Common myeloid progenitor, CD34-positive (primary cell): Measurements from ENCODE around the gene ADTRP.

Experiments used
- CTCF ChIA-PET: fragments of 350-600 bp; sonication (Branson Sonifier 250); formaldehyde crosslinking; loops from one replicate; lab custom pipeline; 2021; ENCODE audit warnings: antibody characterized with exemption; lab: Charles Lee
- POLR2A ChIA-PET: fragments of 350-600 bp; sonication (Branson Sonifier 250); formaldehyde crosslinking; loops from one replicate; lab custom pipeline; 2021; ENCODE audit warnings: antibody characterized with exemption; lab: Charles Lee
- DNase-seq, 3 donors: peaks; one replicate each; pipeline versions ENCODE4 v3.0.0 to v3.0.0-alpha.2; 2013
- H3K27ac ChIP-seq, 2 experiments: 1 replicate in 1 of 2; 2 replicates in 1 of 2; pipeline ENCODE4 v1.7.0; 2013; ENCODE audit warnings: inconsistent platforms in 2 of 2, low read length in 2 of 2, mild to moderate bottlenecking in 2 of 2, low read depth in 1 of 2, moderate library complexity in 1 of 2; ENCODE audit not compliant: severe bottlenecking in 2 of 2, insufficient read depth in 1 of 2, poor library complexity in 1 of 2
- H3K27me3 ChIP-seq, 5 experiments: replicated peaks in 2 of 5; 1 replicate in 3 of 5; 2 replicates in 2 of 5; pipeline versions ENCODE4 v1.6.1 to v1.7.0; 2013; ENCODE audit warnings: low read length in 4 of 5, mild to moderate bottlenecking in 2 of 5, moderate library complexity in 2 of 5, inconsistent platforms in 1 of 5; ENCODE audit not compliant: insufficient read depth in 5 of 5, control insufficient read depth in 4 of 5
- H3K36me3 ChIP-seq, 4 experiments: 1 replicate in 2 of 4; 2 replicates in 2 of 4; pipeline versions ENCODE4 v1.6.1 to v1.7.0; 2013; ENCODE audit warnings: low read length in 3 of 4, control low read depth in 1 of 4, mild to moderate bottlenecking in 1 of 4; ENCODE audit not compliant: control insufficient read depth in 4 of 4, insufficient read depth in 4 of 4
- H3K4me1 ChIP-seq, 4 experiments: 1 replicate in 3 of 4; 2 replicates in 1 of 4; pipeline versions ENCODE4 v1.6.1 to v1.7.1; 2013; ENCODE audit warnings: low read length in 3 of 4, mild to moderate bottlenecking in 3 of 4, control low read depth in 1 of 4, inconsistent platforms in 1 of 4, moderate library complexity in 1 of 4; ENCODE audit not compliant: control insufficient read depth in 4 of 4, insufficient read depth in 4 of 4; ENCODE audit errors: control extremely low read depth in 1 of 4
- H3K4me3 ChIP-seq, 7 experiments: 1 replicate in 4 of 7; 2 replicates in 3 of 7; pipeline versions ENCODE4 v1.5.1 to v1.7.0; 2013; ENCODE audit warnings: mild to moderate bottlenecking in 7 of 7, low read length in 6 of 7, moderate library complexity in 6 of 7, inconsistent platforms in 2 of 7, low read depth in 2 of 7, control low read depth in 1 of 7; ENCODE audit not compliant: insufficient read depth in 4 of 7, control insufficient read depth in 1 of 7; ENCODE audit errors: extremely low read depth in 1 of 7
- H3K9me3 ChIP-seq, 5 experiments: 1 replicate in 4 of 5; 2 replicates in 1 of 5; pipeline versions ENCODE4 v1.6.1 to v1.7.1; 2013; ENCODE audit warnings: low read length in 4 of 5, mild to moderate bottlenecking in 2 of 5, inconsistent platforms in 1 of 5, low read depth in 1 of 5, moderate library complexity in 1 of 5; ENCODE audit not compliant: control insufficient read depth in 4 of 5, insufficient read depth in 2 of 5; ENCODE audit errors: control extremely low read depth in 1 of 5
- WGBS: methylation state at CpG from one replicate; pipeline ENCODE4 v1.1.5; 2013; ENCODE audit not compliant: insufficient coverage; 5-methylcytosine and 5-hydroxymethylcytosine counted together

The ADTRP gene

GRCh38 chr6:11795403-11795802 is 16.8 kb upstream of the ADTRP start:
- ChIA-PET CTCF (no interaction called here), POLR2A (no interaction called here)
- no peak for DNase-seq
- no peak overlapping the region for H3K4me3 ChIP-seq
- no peaks in the 10 kb centered on the region for H3K36me3 ChIP-seq
- H3K9me3 ChIP-seq = peaks cover 0 to 3% (median 2%) of the 10 kb centered on the region in 5 experiments
- H3K27me3 ChIP-seq = no peaks in the 10 kb centered on the region
- 100% methylated on average over 1 of the region's 4 CpGs for WGBS
- no peaks in the 10 kb centered on the region for H3K4me1 ChIP-seq
- H3K27ac ChIP-seq = no peak overlapping the region

GRCh38 chr6:11793277-11793676 is 14.7 kb upstream of the ADTRP start:
- POLR2A ChIA-PET = no interaction called here
- no peak overlapping the region for H3K4me3 ChIP-seq
- no peak overlapping the region for H3K27ac ChIP-seq
- no peaks in the 10 kb centered on the region for H3K36me3 ChIP-seq
- H3K9me3 ChIP-seq = peaks cover 0 to 3% (median 2%) of the 10 kb centered on the region in 5 experiments
- no CpG with 5 or more reads among the region's 1 CpG for WGBS
- H3K4me1 ChIP-seq = no peaks in the 10 kb centered on the region
- CTCF ChIA-PET = no interaction called here
- H3K27me3 ChIP-seq = no peaks in the 10 kb centered on the region
- no peak for DNase-seq

GRCh38 chr6:11791354-11792107 is 12.9 kb upstream of the ADTRP start:
- DNase-seq = no peak
- 91% methylated on average over 5 of the region's 8 CpGs for WGBS
- ChIA-PET CTCF (no interaction called here), POLR2A (interaction anchor here (0.6 kb wide), 1 partner anchor 467 kb away, joined by 3 read pairs; no protein-coding TSS in a partner anchor)
- H3K4me1 ChIP-seq = peaks cover 0 to 8% (median 0%) of the 10 kb centered on the region in 4 experiments
- H3K27me3 ChIP-seq = no peaks in the 10 kb centered on the region
- no peak overlapping the region for H3K27ac ChIP-seq
- H3K9me3 ChIP-seq = peaks cover 0 to 3% (median 2%) of the 10 kb centered on the region in 5 experiments
- H3K4me3 ChIP-seq = no peak overlapping the region
- H3K36me3 ChIP-seq = no peaks in the 10 kb centered on the region

- Histone ChIP-seq H3K9me3 (peaks cover 0 to 3% (median 2%) of the 10 kb centered on the region in 5 experiments), H3K4me3 (no peak overlapping the region), H3K36me3 (no peaks in the 10 kb centered on the region), H3K4me1 (peaks cover 0 to 8% (median 0%) of the 10 kb centered on the region in 4 experiments), H3K27me3 (no peaks in the 10 kb centered on the region), H3K27ac (no peak overlapping the region)
- ChIA-PET CTCF (no interaction called here), POLR2A (no interaction called here)
- DNase-seq = no peak
- WGBS = 100% methylated on average over 5 of the region's 5 CpGs
These were observed 11.1 kb upstream of the ADTRP start for GRCh38 chr6:11789744-11790143.

- no peak overlapping the region for H3K27ac ChIP-seq
- no peak overlapping the region for H3K4me3 ChIP-seq
- WGBS = 93% methylated on average over 4 of the region's 4 CpGs
- peaks cover 0 to 8% (median 0%) of the 10 kb centered on the region in 4 experiments for H3K4me1 ChIP-seq
- POLR2A ChIA-PET = no interaction called here
- H3K27me3 ChIP-seq = no peaks in the 10 kb centered on the region
- CTCF ChIA-PET = no interaction called here
- DNase-seq = peak in 1 of 3 donors; percentile 10
- peaks cover 0 to 3% (median 1%) of the 10 kb centered on the region in 5 experiments for H3K9me3 ChIP-seq
- no peaks in the 10 kb centered on the region for H3K36me3 ChIP-seq
These were observed 9.4 kb upstream of the ADTRP start for GRCh38 chr6:11788043-11788442.

- WGBS = 75% methylated on average over 5 of the region's 14 CpGs
- no peaks in the 10 kb centered on the region for H3K27me3 ChIP-seq
- no peak overlapping the region for H3K4me3 ChIP-seq
- POLR2A ChIA-PET = interaction anchor here (0.7 kb wide), 1 partner anchor 324 kb away, joined by 5 read pairs; no protein-coding TSS in a partner anchor
- H3K4me1 ChIP-seq = peaks cover 0 to 8% (median 0%) of the 10 kb centered on the region in 4 experiments
- DNase-seq = no peak
- CTCF ChIA-PET = interaction anchor here (1.0 kb wide), 1 partner anchor 11 kb away, joined by 3 read pairs; no protein-coding TSS in a partner anchor
- peaks cover 0 to 1% (median 0%) of the 10 kb centered on the region in 5 experiments for H3K9me3 ChIP-seq
- no peaks in the 10 kb centered on the region for H3K36me3 ChIP-seq
- H3K27ac ChIP-seq = no peak overlapping the region
These were observed 7.4 kb upstream of the ADTRP start for GRCh38 chr6:11785774-11786579.
